Measurements from ENCODE around the gene USP40.

USP40 gene

GRCh38 chr2:233551491-233551890, 15.1 kb downstream of the USP40 start:
- no peak for DNase-seq

GRCh38 chr2:233546774-233547173, 19.8 kb downstream of the USP40 start:
- no peak for DNase-seq

- DNase-seq = no peak
These were observed 20.5 kb downstream of the USP40 start for GRCh38 chr2:233546101-233546500.

DNA sequence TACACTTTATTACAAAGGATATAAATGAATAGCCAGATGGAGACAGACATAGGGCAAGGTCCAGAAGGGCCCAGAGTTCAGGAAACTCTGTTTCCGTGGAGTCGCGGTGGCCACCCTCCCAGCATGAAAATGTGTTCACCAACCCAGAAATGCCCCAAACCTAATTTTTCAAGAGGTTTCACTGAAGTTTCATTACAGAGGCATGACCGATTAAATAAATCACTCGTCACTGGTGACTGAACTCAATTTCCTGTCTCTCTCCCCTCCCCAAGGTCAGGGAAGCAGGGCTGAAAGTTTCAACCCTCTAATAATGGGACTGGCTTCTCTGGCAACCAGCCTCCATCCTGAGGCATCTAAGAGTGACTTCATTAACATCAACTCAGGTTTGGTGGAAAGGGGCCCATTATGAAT, 22.4 kb downstream of the USP40 start:
- no peak for DNase-seq

DNA sequence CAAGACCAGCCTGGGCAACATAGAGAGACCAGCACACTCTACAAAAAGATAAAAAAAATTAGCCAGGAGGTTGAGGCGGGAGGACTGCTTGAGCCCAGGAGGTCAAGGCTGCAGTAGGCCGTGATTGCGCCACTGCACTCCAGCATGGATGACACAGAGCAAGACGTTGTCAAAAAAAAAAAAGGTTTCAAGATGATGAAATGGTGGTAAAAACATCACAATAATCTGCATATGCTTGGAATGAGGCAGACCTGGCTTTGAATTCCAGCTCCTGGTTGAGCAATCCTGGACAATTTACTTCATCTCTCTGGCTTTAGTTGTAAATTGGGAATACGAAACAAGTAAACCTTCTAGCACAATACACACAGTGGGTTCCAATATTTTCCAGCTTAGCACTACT, 24.1 kb downstream of the USP40 start:
- DNase-seq = no peak

DNA sequence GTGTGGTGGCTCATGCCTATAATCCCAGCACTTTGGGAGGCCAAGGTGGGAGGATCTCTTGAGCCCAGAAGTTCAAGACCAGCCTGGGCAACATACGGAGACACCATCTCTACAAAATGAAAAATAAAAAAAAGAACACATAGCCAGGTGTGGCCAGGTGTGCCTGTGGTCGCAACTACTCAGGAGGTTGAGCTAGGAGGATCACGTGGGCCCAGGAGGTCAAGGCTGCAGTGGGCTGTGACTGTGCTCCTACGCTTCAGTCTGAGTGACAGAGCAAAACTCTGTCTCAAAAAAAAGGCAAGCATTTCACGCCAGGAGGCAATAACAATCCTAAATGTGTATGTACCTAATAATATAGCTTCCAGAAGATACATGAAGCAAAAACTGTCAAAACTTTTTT, 27.8 kb downstream of the USP40 start:
- no peak for DNase-seq

DNA sequence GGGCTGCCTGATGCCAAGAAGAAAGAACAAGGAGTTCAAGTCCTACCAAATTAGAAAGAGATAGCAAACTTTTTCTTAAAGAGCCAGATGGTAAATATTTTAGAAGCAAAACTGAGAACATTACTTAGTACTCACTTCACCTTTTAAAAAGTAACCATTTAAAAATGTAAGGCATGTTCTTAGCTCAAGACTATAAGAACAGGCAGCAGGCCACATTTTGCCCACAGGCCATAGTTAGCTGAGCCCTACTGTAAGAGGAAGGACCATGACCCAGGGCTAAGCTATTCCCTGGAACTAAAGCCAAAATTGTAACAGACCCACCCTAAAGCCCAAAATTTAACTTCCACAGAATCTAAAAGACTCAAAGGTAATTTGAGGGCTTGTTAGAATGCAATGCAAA, 31.3 kb downstream of the USP40 start:
- no peak for DNase-seq

GRCh38 chr2:233532971-233533370, 33.6 kb downstream of the USP40 start:
- no peak for DNase-seq

DNA sequence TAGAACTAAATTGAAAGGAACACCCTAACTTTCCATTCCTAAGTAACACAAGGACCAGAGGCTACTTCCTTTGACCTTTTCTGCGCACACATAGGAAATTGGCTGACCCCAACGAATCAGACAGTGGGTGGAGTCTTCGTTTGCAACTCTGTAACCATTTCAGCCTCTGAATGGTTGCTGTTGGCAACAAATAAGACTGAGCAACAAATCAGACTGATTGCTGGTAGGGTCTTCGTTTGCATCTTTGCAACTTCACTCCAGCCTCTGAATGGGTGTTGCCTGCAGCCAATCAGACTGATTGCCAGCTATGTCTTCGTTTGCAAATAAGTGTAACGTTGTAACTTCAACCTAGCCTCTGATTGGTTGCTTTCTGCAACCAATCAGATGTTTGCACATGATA, 34.6 kb downstream of the USP40 start:
- no peak for DNase-seq

GRCh38 chr2:233530381-233530780, 36.2 kb downstream of the USP40 start:
- DNase-seq = no peak

DNA sequence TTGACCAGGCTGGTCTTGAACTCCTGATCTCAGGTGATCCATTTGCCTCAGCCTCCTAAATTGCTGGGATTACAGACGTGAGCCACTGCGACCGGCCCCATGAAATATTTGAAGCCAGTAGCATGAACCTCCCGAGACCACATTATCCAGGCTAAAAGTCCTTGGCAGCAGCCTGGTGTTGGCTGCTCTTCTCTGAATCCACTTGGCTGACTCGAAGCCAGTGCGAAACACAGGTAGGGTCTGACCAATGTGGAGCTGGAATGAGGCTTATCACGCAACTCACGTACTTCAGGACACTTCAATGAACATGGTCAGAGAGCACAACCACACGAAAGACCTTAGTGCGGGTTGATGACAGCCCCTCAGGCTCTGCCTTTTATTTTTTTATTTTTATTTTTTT, 38.4 kb downstream of the USP40 start:
- no peak for DNase-seq

DNA sequence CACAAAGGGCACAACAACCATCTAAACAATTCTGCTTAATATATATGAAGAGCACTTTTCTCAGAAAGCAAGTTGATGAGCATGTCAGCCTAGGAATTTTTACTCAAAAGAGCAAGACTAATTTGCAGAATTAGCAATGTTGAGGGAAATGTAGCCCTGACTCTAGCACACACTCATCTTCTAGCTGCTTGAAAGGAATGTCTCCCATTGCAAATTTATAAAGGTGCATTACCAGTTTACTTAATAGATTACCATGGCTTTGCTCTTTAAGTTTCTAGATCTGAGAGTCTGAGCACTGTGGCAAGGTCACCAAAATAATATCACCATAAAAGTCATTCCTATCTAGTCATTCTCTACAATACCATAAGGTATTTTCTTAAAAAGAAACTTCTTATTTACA, 40.8 kb downstream of the USP40 start:
- DNase-seq = no peak

DNA sequence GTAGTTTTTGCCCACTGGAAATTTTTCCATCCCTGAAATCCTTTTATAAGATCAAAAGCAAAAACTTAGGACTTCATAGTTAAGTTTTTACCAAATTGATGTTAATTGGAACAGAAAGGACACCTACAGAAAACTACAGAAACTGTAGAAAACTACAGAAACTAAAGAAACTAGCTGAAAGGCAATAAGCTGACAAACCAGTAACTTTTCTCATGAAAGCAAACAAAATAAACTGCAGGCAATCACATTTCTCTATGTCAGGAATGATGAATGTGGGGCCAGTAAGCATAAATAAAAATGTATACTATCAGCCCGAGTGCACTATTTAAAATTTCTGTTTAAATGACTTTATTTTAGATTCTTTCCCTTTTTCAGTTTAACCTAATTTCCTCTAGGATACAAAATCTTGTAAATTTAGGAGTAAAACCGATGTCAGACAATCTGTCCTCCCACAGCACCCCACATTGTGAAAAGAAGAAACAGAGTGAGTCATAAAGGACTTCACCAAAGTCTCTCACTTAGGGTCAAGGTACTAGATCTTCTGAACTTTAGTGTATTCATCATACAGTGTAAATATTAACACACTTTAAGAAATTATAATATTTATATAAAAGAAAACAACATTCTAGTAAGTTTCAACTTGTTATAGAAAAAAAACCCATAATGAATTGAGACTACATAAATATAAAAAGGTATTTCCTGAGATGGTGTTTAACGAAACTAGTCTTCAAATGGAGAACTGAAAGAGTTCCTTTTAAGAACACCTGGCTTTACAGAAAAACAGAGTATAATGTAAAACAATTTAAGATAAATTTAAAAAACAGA, 46.6 kb downstream of the USP40 start:
- DNase-seq = no peak

DNA sequence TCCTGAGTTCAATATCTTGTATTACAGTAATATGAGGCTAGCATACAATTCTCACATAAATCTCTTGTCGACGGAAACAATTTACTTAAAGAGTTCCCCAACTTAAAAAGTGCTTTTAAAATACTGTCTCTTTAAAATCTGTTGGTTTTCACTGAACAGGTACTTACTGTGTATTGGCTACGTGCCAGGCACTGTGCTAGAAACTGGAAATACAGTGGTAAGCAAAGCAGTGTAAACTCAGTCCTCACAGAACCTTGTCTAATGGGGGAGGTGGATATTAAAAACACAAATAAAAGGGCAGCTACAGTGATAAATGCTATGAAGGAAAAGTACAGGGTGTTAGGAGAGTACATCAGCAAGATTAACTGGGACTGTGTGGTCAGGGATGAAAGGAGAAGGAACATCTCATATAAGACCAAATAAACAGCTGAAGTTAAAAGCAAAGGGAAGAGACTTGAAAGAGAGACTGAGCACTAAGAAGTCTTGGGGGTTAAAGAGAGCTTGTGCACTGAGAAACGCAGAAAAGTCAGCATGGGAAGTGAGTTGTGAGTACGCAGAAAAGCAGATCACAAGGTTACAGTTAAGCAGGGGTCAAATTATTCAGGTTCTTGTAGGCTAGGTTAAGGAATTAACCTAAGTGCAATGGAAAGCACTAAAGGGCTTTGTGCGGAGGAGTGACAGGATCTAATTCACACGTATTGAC, 52.5 kb downstream of the USP40 start:
- no peak for DNase-seq

DNA sequence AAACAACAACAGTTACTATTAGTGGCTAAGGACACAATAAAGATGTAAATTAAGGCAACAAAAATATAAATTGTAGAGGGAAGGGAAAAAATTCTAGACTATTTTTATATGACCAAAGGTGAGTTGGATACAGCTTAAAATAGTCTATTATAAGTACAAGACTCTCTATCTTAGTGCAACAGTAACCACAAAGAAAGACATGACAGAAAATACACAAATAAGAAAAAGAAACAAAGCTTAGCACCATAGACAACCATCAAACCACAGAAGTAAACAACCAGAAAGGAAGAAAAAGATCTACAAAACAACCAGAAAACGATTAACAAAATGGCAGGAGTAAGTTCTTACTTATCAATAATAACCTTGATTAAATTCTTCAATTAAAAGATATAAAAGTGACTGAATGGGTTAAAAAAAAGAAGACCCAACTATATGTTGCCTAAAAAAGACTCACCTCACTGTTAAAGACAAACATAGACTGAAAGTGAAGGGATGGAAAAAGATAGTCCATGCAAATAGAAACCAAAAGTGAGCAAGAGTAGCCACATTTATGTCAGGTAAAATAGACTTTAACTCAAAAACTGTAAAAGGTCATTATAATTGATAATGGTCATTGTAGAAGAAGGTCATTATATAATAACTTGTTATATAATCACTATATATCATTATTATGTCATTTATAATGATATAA, 62.5 kb downstream of the USP40 start:
- no peak for DNase-seq

DNA sequence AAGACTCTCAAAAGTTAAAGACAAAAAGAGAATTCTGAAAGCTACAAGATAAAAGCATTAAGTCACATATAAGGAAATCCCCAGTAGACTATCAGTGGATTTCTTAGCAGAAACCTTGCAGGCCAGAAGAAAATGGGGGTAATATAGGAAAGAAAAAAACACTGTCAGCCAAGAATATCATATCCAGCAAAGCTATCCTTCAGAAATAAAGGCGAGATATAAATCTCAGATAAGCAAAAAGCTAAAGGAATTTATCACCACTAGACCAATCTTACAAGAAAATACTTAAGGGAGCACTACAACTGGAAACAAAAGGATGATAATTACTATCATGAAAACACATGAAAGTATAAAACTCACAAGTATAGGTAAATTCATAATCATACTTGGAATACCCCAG, 63.1 kb downstream of the USP40 start:
- DNase-seq = no peak

DNA sequence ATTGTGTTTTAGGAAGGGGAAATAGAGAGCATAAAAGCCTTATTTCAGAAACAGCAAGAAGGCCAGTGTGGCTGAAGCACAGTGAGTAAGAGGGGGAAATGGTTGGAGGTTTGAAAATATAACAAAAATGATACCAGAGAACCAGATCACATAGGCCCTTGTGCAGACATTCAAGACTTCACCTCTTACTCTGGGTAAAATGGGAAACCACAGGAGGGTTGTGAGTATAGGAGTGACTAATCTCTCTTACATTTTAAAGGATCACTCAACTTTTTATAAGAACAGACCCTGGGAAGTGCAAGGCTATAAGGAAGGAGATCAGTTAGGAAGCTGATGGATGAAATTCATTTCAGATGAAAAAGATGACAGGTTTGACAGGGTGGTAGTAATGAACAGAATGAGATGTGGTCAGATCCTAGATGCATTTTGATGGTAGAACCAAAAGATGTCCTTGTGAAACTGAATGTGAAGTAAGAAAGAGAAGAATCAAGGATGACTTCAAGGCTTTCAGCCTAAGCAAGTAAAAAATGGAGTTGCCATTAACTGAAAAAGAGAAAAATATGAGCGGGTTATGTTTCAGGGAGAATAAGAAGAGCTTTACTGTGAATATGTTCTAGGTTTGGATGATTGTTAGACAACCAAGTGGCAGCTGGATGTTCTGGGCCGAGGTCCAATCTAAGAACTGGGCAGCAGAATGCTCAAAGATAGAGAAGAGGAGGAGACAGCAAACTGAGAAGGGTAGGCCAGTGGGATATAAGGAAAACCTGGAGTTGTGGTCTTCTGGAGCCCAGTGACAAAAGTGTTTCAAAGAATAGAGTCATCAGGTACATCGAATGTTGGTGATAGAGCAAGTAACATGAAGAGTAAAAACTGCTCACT, 65.1 kb downstream of the USP40 start:
- DNase-seq = no peak

- no peak for DNase-seq
These were observed 66.7 kb downstream of the USP40 start for GRCh38 chr2:233499928-233500327.

GRCh38 chr2:233498126-233498525, 68.5 kb downstream of the USP40 start:
- no peak for DNase-seq

GRCh38 chr2:233497692-233498091, 68.9 kb downstream of the USP40 start:
- no peak for DNase-seq

GRCh38 chr2:233495503-233496496, 70.8 kb downstream of the USP40 start:
- no peak for DNase-seq

DNA sequence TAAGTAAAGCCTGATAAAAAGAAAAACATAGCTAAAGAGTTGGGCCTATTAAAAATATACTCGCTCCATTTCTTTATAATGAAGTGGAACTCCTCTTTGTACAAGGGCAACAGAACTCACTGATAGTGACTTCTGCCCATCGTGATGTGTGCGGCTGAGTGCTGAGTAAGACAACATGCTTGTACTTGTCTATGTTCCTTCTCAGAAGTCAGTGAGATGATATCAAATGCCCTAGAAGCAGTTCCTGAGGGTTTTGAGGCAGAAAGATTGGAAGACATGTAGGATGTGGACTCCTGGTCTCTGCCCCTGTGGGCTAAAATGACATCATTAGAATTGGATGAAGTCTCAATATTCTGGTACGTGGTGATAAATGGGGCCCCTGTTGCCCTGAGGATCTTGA, 73.8 kb downstream of the USP40 start:
- no peak for DNase-seq
